Esophagus (tissue), 2 donors: Measurements from ENCODE around the gene RICTOR. TPM values are rescaled to one million over a fixed set of nuclear protein-coding genes. Genes with fewer than 3 reads are reported as not detected.

Source experiments
- H3K27ac ChIP-seq, 2 donors: one replicate each; pipeline ENCODE4 v1.5.1; 2013; ENCODE audit warnings: low read depth in 2 of 2, mild to moderate bottlenecking in 2 of 2, inconsistent platforms in 1 of 2, low read length in 1 of 2, moderate library complexity in 1 of 2
- H3K27me3 ChIP-seq, 2 donors: one replicate each; pipeline ENCODE4 v1.6.1; 2013; ENCODE audit warnings: low read length in 2 of 2, control low read depth in 1 of 2, mild to moderate bottlenecking in 1 of 2; ENCODE audit not compliant: insufficient read depth in 2 of 2, control insufficient read depth in 1 of 2
- H3K36me3 ChIP-seq, 2 donors: one replicate each; pipeline ENCODE4 v1.6.1; 2013; ENCODE audit warnings: low read length in 1 of 2; ENCODE audit not compliant: control insufficient read depth in 2 of 2, insufficient read depth in 2 of 2
- H3K4me1 ChIP-seq, 2 donors: one replicate each; pipeline ENCODE4 v1.6.1; 2013; ENCODE audit warnings: low read length in 1 of 2; ENCODE audit not compliant: control insufficient read depth in 2 of 2, insufficient read depth in 2 of 2
- H3K4me3 ChIP-seq, 2 donors: one replicate each; pipeline ENCODE4 v1.5.1; 2013; ENCODE audit warnings: low read length in 2 of 2, mild to moderate bottlenecking in 2 of 2, low read depth in 1 of 2, moderate library complexity in 1 of 2
- H3K9me3 ChIP-seq, 2 donors: one replicate each; pipeline ENCODE4 v1.6.1; 2013; ENCODE audit warnings: mild to moderate bottlenecking in 2 of 2, low read depth in 1 of 2, low read length in 1 of 2, moderate library complexity in 1 of 2; ENCODE audit not compliant: control insufficient read depth in 2 of 2, insufficient read depth in 1 of 2
- WGBS, 2 donors: extraction: QIAGEN DNeasy Blood & Tissue Kit; methylation state at CpG; one replicate each; pipeline ENCODE4 v1.1.7; 2013; 5-methylcytosine and 5-hydroxymethylcytosine counted together
- polyA plus RNA-seq, 2 donors: library from polyadenylated mRNA; stranded (reverse); fragments of 200-250 nt; gene quantifications; one replicate each; pipeline ENCODE4 v1.2.3, GENCODE V29; 2013
- donor health status: healthy with polysubstance abuse.
- donor health status: Bipolar disorder and iron deficiency.

Gene RICTOR
- polyA plus RNA-seq, 2 donors, result 2.8 to 4.4 TPM

DNA sequence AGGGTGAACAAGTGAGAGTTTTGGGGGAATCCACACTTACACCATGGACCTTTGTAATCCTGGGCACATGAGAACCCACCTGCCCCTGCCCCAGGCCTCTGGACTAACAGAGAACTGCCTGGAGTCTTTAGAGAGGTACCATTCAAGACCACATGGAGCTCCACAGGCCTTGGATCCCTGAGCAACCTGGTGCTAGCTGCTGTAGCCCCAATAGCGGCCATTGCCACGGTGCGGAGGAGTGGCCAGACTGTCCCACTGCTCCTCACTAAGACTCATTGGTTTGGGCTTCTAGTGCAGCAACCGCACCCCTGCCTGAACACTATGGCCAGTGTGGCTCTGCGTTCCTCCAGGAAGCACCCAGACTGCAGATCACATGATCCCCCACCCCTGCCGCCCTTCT lies 182.6 kb downstream of the RICTOR start:
- Histone ChIP-seq H3K4me3 (no peak overlapping the region), H3K27ac (no peak overlapping the region), H3K9me3 (no peaks in the 10 kb centered on the region), H3K4me1 (peaks cover 0 to 2% of the 10 kb centered on the region in 2 donors), H3K27me3 (no peaks in the 10 kb centered on the region), H3K36me3 (no peaks in the 10 kb centered on the region)
- whole genome bisulfite sequencing, 2 donors, result 89 to 98% methylated on average over 6 of the region's 6 CpGs

- Histone ChIP-seq H3K9me3 (no peaks in the 10 kb centered on the region), H3K36me3 (peaks cover 7 to 13% of the 10 kb centered on the region in 2 donors), H3K4me1 (peaks cover 0 to 2% of the 10 kb centered on the region in 2 donors), H3K27ac (no peak overlapping the region), H3K4me3 (no peak overlapping the region), H3K27me3 (no peaks in the 10 kb centered on the region)
- 86 to 94% methylated on average over 1 of the region's 1 CpG for WGBS, 2 donors
Measured at GRCh38 chr5:38889424-38889823, 184.8 kb downstream of the RICTOR start.

GRCh38 chr5:38888041-38888440 lies 186.2 kb downstream of the RICTOR start:
- no peak overlapping the region for H3K4me3 ChIP-seq
- no peaks in the 10 kb centered on the region for H3K9me3 ChIP-seq
- H3K36me3 ChIP-seq, result peaks cover 9 to 17% of the 10 kb centered on the region in 2 donors
- WGBS, 2 donors, result 73 to 74% methylated on average over 8 of the region's 8 CpGs
- peaks cover 0 to 2% of the 10 kb centered on the region in 2 donors for H3K4me1 ChIP-seq
- H3K27ac ChIP-seq, result no peak overlapping the region
- H3K27me3 ChIP-seq, result no peaks in the 10 kb centered on the region

Other genes with a start within 250 kb of the RICTOR start
- 1 to 10 TPM; 4.6 to 7.6 TPM for gene OSMR, start 228.4 kb downstream of the RICTOR start, polyA plus RNA-seq
- gene FYB1, start 145.2 kb upstream of the RICTOR start, polyA plus RNA-seq, result 1 to 10 TPM in 1 of 2 donors, under 1 TPM in 1; 0.86 to 1.4 TPM